ENCODE data around the gene MYEF2. TPM values are rescaled to one million over a fixed set of nuclear protein-coding genes. Genes with fewer than 3 reads are reported as not detected.

Gene MYEF2
- polyA plus RNA-seq, 4 donors: 1.1 to 16.6 (median 4.5) TPM

- Histone ChIP-seq H3K4me3 (ENCODE audit: low read depth in 1 of 3, low read length in 3 of 3) (no peak overlapping the region), H3K4me1 (ENCODE audit: control insufficient read depth in 3 of 3, insufficient read depth in 2 of 3, low read depth in 1 of 3, low read length in 2 of 3) (no peaks in the 10 kb centered on the region), H3K36me3 (ENCODE audit: control insufficient read depth in 3 of 3, insufficient read depth in 2 of 3, low read depth in 1 of 3, low read length in 3 of 3) (no peaks in the 10 kb centered on the region), H3K9me3 (ENCODE audit: control insufficient read depth in 2 of 2, insufficient read depth in 1 of 2, low read depth in 1 of 2, low read length in 1 of 2) (no peaks in the 10 kb centered on the region), H3K27ac (ENCODE audit: low read depth in 1 of 3, low read length in 2 of 3) (no peak overlapping the region), H3K27me3 (ENCODE audit: control insufficient read depth in 3 of 3, insufficient read depth in 3 of 3, low read length in 3 of 3) (peaks cover 0 to 2% (median 0%) of the 10 kb centered on the region in 3 donors)
- FAIRE-seq (no peak), DNase-seq (no peak)
- 69 to 70% (median 70%) methylated on average over 5 of the region's 5 CpGs for WGBS, 3 donors
Observed at GRCh38 chr15:48109856-48110531, 68.1 kb downstream of the MYEF2 start.

- Histone ChIP-seq H3K36me3 (ENCODE audit: control insufficient read depth in 3 of 3, insufficient read depth in 2 of 3, low read depth in 1 of 3, low read length in 3 of 3) (no peaks in the 10 kb centered on the region), H3K27me3 (ENCODE audit: control insufficient read depth in 3 of 3, insufficient read depth in 3 of 3, low read length in 3 of 3) (peaks cover 0 to 2% (median 0%) of the 10 kb centered on the region in 3 donors), H3K4me1 (ENCODE audit: control insufficient read depth in 3 of 3, insufficient read depth in 2 of 3, low read depth in 1 of 3, low read length in 2 of 3) (no peaks in the 10 kb centered on the region), H3K9me3 (ENCODE audit: control insufficient read depth in 2 of 2, insufficient read depth in 1 of 2, low read depth in 1 of 2, low read length in 1 of 2) (no peaks in the 10 kb centered on the region), H3K27ac (ENCODE audit: low read depth in 1 of 3, low read length in 2 of 3) (no peak overlapping the region), H3K4me3 (ENCODE audit: low read depth in 1 of 3, low read length in 3 of 3) (no peak overlapping the region)
- FAIRE-seq: no peak
- WGBS, 3 donors: 88 to 97% (median 93%) methylated on average over 4 of the region's 4 CpGs
- DNase-seq: no peak
Observed at GRCh38 chr15:48109212-48109611, 68.9 kb downstream of the MYEF2 start.

- no peak for FAIRE-seq
- Histone ChIP-seq H3K27me3 (ENCODE audit: control insufficient read depth in 3 of 3, insufficient read depth in 3 of 3, low read length in 3 of 3) (no peaks in the 10 kb centered on the region), H3K4me1 (ENCODE audit: control insufficient read depth in 3 of 3, insufficient read depth in 2 of 3, low read depth in 1 of 3, low read length in 2 of 3) (no peaks in the 10 kb centered on the region), H3K27ac (ENCODE audit: low read depth in 1 of 3, low read length in 2 of 3) (no peak overlapping the region), H3K9me3 (ENCODE audit: control insufficient read depth in 2 of 2, insufficient read depth in 1 of 2, low read depth in 1 of 2, low read length in 1 of 2) (no peaks in the 10 kb centered on the region), H3K4me3 (ENCODE audit: low read depth in 1 of 3, low read length in 3 of 3) (no peak overlapping the region), H3K36me3 (ENCODE audit: control insufficient read depth in 3 of 3, insufficient read depth in 2 of 3, low read depth in 1 of 3, low read length in 3 of 3) (no peaks in the 10 kb centered on the region)
- no peak for DNase-seq
- whole genome bisulfite sequencing, 3 donors: 42 to 47% (median 45%) methylated on average over 2 of the region's 2 CpGs
Observed at GRCh38 chr15:48105936-48106335, 72.2 kb downstream of the MYEF2 start.

GRCh38 chr15:48103647-48104046 lies 74.4 kb downstream of the MYEF2 start:
- no peaks in the 10 kb centered on the region for H3K4me1 ChIP-seq (ENCODE audit: control insufficient read depth in 3 of 3, insufficient read depth in 2 of 3, low read depth in 1 of 3, low read length in 2 of 3)
- no peaks in the 10 kb centered on the region for H3K36me3 ChIP-seq (ENCODE audit: control insufficient read depth in 3 of 3, insufficient read depth in 2 of 3, low read depth in 1 of 3, low read length in 3 of 3)
- peaks cover 0 to 2% (median 0%) of the 10 kb centered on the region in 3 donors for H3K27me3 ChIP-seq (ENCODE audit: control insufficient read depth in 3 of 3, insufficient read depth in 3 of 3, low read length in 3 of 3)
- WGBS, 3 donors: 56 to 64% (median 64%) methylated on average over 5 of the region's 5 CpGs
- H3K4me3 ChIP-seq (ENCODE audit: low read depth in 1 of 3, low read length in 3 of 3): no peak overlapping the region
- FAIRE-seq: no peak
- DNase-seq: no peak
- H3K27ac ChIP-seq (ENCODE audit: low read depth in 1 of 3, low read length in 2 of 3): no peak overlapping the region
- H3K9me3 ChIP-seq (ENCODE audit: control insufficient read depth in 2 of 2, insufficient read depth in 1 of 2, low read depth in 1 of 2, low read length in 1 of 2): no peaks in the 10 kb centered on the region

GRCh38 chr15:48102167-48102566 lies 75.9 kb downstream of the MYEF2 start:
- WGBS, 3 donors: 72 to 91% (median 77%) methylated on average over 6 of the region's 6 CpGs
- no peak for FAIRE-seq
- Histone ChIP-seq H3K4me3 (ENCODE audit: low read depth in 1 of 3, low read length in 3 of 3) (no peak overlapping the region), H3K4me1 (ENCODE audit: control insufficient read depth in 3 of 3, insufficient read depth in 2 of 3, low read depth in 1 of 3, low read length in 2 of 3) (no peaks in the 10 kb centered on the region), H3K9me3 (ENCODE audit: control insufficient read depth in 2 of 2, insufficient read depth in 1 of 2, low read depth in 1 of 2, low read length in 1 of 2) (no peaks in the 10 kb centered on the region), H3K27me3 (ENCODE audit: control insufficient read depth in 3 of 3, insufficient read depth in 3 of 3, low read length in 3 of 3) (peaks cover 0 to 2% (median 0%) of the 10 kb centered on the region in 3 donors), H3K36me3 (ENCODE audit: control insufficient read depth in 3 of 3, insufficient read depth in 2 of 3, low read depth in 1 of 3, low read length in 3 of 3) (no peaks in the 10 kb centered on the region), H3K27ac (ENCODE audit: low read depth in 1 of 3, low read length in 2 of 3) (no peak overlapping the region)
- DNase-seq: no peak

GRCh38 chr15:48101376-48101961 lies 76.6 kb downstream of the MYEF2 start:
- Histone ChIP-seq H3K4me3 (ENCODE audit: low read depth in 1 of 3, low read length in 3 of 3) (no peak overlapping the region), H3K4me1 (ENCODE audit: control insufficient read depth in 3 of 3, insufficient read depth in 2 of 3, low read depth in 1 of 3, low read length in 2 of 3) (no peaks in the 10 kb centered on the region), H3K27me3 (ENCODE audit: control insufficient read depth in 3 of 3, insufficient read depth in 3 of 3, low read length in 3 of 3) (peaks cover 0 to 2% (median 0%) of the 10 kb centered on the region in 3 donors), H3K27ac (ENCODE audit: low read depth in 1 of 3, low read length in 2 of 3) (no peak overlapping the region), H3K9me3 (ENCODE audit: control insufficient read depth in 2 of 2, insufficient read depth in 1 of 2, low read depth in 1 of 2, low read length in 1 of 2) (no peaks in the 10 kb centered on the region), H3K36me3 (ENCODE audit: control insufficient read depth in 3 of 3, insufficient read depth in 2 of 3, low read depth in 1 of 3, low read length in 3 of 3) (no peaks in the 10 kb centered on the region)
- DNase-seq (no peak), FAIRE-seq (no peak)
- 54 to 73% (median 62%) methylated on average over 6 of the region's 6 CpGs for WGBS, 3 donors

- Histone ChIP-seq H3K4me3 (ENCODE audit: low read depth in 1 of 3, low read length in 3 of 3) (no peak overlapping the region), H3K27me3 (ENCODE audit: control insufficient read depth in 3 of 3, insufficient read depth in 3 of 3, low read length in 3 of 3) (peaks cover 0 to 4% (median 0%) of the 10 kb centered on the region in 3 donors), H3K4me1 (ENCODE audit: control insufficient read depth in 3 of 3, insufficient read depth in 2 of 3, low read depth in 1 of 3, low read length in 2 of 3) (no peaks in the 10 kb centered on the region), H3K36me3 (ENCODE audit: control insufficient read depth in 3 of 3, insufficient read depth in 2 of 3, low read depth in 1 of 3, low read length in 3 of 3) (no peaks in the 10 kb centered on the region), H3K9me3 (ENCODE audit: control insufficient read depth in 2 of 2, insufficient read depth in 1 of 2, low read depth in 1 of 2, low read length in 1 of 2) (no peaks in the 10 kb centered on the region), H3K27ac (ENCODE audit: low read depth in 1 of 3, low read length in 2 of 3) (no peak overlapping the region)
- DNase-seq (no peak), FAIRE-seq (no peak)
- WGBS, 3 donors: 36 to 76% (median 46%) methylated on average over 2 of the region's 2 CpGs
Observed at GRCh38 chr15:48097264-48097663, 80.8 kb downstream of the MYEF2 start.

GRCh38 chr15:48096813-48097212 lies 81.3 kb downstream of the MYEF2 start:
- no peak for FAIRE-seq
- WGBS, 3 donors: 74 to 85% (median 74%) methylated on average over 2 of the region's 2 CpGs
- no peaks in the 10 kb centered on the region for H3K9me3 ChIP-seq (ENCODE audit: control insufficient read depth in 2 of 2, insufficient read depth in 1 of 2, low read depth in 1 of 2, low read length in 1 of 2)

More at GRCh38 chr15:48096813-48097212, 81.3 kb downstream of the MYEF2 start:
- H3K4me1 ChIP-seq (ENCODE audit: control insufficient read depth in 3 of 3, insufficient read depth in 2 of 3, low read depth in 1 of 3, low read length in 2 of 3): no peaks in the 10 kb centered on the region
- H3K4me3 ChIP-seq (ENCODE audit: low read depth in 1 of 3, low read length in 3 of 3): no peak overlapping the region
- H3K36me3 ChIP-seq (ENCODE audit: control insufficient read depth in 3 of 3, insufficient read depth in 2 of 3, low read depth in 1 of 3, low read length in 3 of 3): no peaks in the 10 kb centered on the region
- no peak for DNase-seq
- H3K27me3 ChIP-seq (ENCODE audit: control insufficient read depth in 3 of 3, insufficient read depth in 3 of 3, low read length in 3 of 3): peaks cover 0 to 4% (median 0%) of the 10 kb centered on the region in 3 donors
- no peak overlapping the region for H3K27ac ChIP-seq (ENCODE audit: low read depth in 1 of 3, low read length in 2 of 3)
